Neural progenitor cell (in vitro differentiated cells): Measurements from ENCODE around the gene PLEKHO2.

ENCODE experiments used
- EZH2phosphoT487 ChIP-seq: fragments of 200-600 bp; sonication (generic); IDR thresholded peaks from 2 replicates; pipeline ENCODE4 v1.6.1; 2017; ENCODE audit warnings: antibody characterized with exemption
- TF ChIP-seq, protein P1 (sequence below): fragments of 200-600 bp; sonication (generic); IDR thresholded peaks from 2 replicates; pipeline ENCODE4 v1.5.1; 2017; ENCODE audit warnings: antibody characterized with exemption, mild to moderate bottlenecking

DNA sequence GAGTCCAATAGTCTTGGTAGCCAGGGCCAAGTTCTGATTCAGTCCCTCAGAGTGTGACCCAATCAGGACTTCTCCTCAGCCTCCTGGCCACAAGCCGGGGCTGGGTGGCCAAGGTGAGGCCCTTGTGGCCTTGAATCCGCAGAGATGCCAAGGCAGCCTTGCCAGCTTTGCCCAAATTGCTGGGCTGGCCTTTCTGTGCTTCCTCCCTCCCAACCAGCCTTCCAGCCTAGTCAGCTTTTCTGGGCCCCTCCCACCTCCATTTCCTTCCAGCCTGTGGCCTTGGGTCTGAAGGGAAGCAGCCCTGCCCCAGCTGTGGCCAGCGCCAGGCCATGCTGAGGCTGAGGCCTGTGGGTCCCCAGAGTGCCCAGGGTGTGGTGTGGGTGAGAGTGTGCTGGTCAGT lies 35.7 kb downstream of the PLEKHO2 start:
- TF ChIP-seq, protein P1, sequence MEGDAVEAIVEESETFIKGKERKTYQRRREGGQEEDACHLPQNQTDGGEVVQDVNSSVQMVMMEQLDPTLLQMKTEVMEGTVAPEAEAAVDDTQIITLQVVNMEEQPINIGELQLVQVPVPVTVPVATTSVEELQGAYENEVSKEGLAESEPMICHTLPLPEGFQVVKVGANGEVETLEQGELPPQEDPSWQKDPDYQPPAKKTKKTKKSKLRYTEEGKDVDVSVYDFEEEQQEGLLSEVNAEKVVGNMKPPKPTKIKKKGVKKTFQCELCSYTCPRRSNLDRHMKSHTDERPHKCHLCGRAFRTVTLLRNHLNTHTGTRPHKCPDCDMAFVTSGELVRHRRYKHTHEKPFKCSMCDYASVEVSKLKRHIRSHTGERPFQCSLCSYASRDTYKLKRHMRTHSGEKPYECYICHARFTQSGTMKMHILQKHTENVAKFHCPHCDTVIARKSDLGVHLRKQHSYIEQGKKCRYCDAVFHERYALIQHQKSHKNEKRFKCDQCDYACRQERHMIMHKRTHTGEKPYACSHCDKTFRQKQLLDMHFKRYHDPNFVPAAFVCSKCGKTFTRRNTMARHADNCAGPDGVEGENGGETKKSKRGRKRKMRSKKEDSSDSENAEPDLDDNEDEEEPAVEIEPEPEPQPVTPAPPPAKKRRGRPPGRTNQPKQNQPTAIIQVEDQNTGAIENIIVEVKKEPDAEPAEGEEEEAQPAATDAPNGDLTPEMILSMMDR, result no peak
- TF ChIP-seq EZH2phosphoT487, result no peak
